ENCODE results near the gene KIF4A.

DNA sequence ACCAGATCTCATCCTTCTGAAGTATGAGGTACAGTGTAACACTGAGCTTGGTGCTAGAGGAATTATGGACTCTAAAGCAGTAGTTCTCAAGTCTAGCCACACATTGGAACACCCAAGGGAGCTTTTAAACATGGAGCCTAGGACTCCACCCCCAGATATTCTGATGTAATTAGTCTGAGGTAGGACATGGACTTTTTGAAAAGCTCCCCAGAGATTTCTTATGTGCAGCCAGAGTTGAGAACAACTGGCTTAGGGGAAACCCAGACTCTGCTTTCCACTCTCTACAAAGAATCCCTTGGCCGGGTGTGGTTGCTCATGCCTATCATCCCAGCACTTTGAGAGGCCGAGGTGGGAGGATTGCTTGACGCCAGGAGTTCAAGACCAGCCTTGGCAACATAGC is 121.6 kb downstream of the KIF4A start:
- no peak for TF ChIP-seq NFRKB (IDR thresholded peaks at IDR 0.05; ENCODE audit: low read depth)
- TF ChIP-seq ZNF146 (CRISPR knock-in tag; IDR thresholded peaks at IDR 0.05; ENCODE audit: unreplicated experiment): no peak
- TF ChIP-seq, protein P1, sequence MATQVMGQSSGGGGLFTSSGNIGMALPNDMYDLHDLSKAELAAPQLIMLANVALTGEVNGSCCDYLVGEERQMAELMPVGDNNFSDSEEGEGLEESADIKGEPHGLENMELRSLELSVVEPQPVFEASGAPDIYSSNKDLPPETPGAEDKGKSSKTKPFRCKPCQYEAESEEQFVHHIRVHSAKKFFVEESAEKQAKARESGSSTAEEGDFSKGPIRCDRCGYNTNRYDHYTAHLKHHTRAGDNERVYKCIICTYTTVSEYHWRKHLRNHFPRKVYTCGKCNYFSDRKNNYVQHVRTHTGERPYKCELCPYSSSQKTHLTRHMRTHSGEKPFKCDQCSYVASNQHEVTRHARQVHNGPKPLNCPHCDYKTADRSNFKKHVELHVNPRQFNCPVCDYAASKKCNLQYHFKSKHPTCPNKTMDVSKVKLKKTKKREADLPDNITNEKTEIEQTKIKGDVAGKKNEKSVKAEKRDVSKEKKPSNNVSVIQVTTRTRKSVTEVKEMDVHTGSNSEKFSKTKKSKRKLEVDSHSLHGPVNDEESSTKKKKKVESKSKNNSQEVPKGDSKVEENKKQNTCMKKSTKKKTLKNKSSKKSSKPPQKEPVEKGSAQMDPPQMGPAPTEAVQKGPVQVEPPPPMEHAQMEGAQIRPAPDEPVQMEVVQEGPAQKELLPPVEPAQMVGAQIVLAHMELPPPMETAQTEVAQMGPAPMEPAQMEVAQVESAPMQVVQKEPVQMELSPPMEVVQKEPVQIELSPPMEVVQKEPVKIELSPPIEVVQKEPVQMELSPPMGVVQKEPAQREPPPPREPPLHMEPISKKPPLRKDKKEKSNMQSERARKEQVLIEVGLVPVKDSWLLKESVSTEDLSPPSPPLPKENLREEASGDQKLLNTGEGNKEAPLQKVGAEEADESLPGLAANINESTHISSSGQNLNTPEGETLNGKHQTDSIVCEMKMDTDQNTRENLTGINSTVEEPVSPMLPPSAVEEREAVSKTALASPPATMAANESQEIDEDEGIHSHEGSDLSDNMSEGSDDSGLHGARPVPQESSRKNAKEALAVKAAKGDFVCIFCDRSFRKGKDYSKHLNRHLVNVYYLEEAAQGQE (IDR thresholded peaks at IDR 0.05; ENCODE audit: borderline replicate concordance): no peak
- TF ChIP-seq, protein P1 (CRISPR knock-in tag; IDR thresholded peaks at IDR 0.05; ENCODE audit: low read depth): no peak
- no peak for TF ChIP-seq SAP30 (IDR thresholded peaks at IDR 0.05; ENCODE audit: borderline replicate concordance, insufficient read depth, low read depth, low read length, poor library complexity, severe bottlenecking)
- TF ChIP-seq SMARCC2 (IDR thresholded peaks at IDR 0.05; ENCODE audit: low read depth): no peak
- TF ChIP-seq, protein P2, sequence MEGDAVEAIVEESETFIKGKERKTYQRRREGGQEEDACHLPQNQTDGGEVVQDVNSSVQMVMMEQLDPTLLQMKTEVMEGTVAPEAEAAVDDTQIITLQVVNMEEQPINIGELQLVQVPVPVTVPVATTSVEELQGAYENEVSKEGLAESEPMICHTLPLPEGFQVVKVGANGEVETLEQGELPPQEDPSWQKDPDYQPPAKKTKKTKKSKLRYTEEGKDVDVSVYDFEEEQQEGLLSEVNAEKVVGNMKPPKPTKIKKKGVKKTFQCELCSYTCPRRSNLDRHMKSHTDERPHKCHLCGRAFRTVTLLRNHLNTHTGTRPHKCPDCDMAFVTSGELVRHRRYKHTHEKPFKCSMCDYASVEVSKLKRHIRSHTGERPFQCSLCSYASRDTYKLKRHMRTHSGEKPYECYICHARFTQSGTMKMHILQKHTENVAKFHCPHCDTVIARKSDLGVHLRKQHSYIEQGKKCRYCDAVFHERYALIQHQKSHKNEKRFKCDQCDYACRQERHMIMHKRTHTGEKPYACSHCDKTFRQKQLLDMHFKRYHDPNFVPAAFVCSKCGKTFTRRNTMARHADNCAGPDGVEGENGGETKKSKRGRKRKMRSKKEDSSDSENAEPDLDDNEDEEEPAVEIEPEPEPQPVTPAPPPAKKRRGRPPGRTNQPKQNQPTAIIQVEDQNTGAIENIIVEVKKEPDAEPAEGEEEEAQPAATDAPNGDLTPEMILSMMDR (IDR thresholded peaks at IDR 0.05 in 2 of 3, conservative IDR thresholded peaks at IDR 0.05 in 1 of 3; ENCODE audit: insufficient read depth in 2 of 3, low read depth in 1 of 3, low read length in 3 of 3): no peak
- no peak for TF ChIP-seq NCOA1 (IDR thresholded peaks at IDR 0.05; ENCODE audit: low read depth)
- TF ChIP-seq, protein P3, sequence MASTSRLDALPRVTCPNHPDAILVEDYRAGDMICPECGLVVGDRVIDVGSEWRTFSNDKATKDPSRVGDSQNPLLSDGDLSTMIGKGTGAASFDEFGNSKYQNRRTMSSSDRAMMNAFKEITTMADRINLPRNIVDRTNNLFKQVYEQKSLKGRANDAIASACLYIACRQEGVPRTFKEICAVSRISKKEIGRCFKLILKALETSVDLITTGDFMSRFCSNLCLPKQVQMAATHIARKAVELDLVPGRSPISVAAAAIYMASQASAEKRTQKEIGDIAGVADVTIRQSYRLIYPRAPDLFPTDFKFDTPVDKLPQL (IDR thresholded peaks at IDR 0.05; ENCODE audit: extremely low read depth, insufficient read length): no peak
- TF ChIP-seq ESRRA (IDR thresholded peaks at IDR 0.05; ENCODE audit: borderline replicate concordance, low read depth): no peak
- TF ChIP-seq POLR2AphosphoS5 (IDR thresholded peaks at IDR 0.05; ENCODE audit: control insufficient read depth, insufficient read depth, low read depth, low read length): no peak

Measured in K562 (cell line).